Measurements from ENCODE around the gene TIMM50. TPM values are rescaled to one million over a fixed set of nuclear protein-coding genes. Genes with fewer than 3 reads are reported as not detected.

TIMM50 gene
- total and polyA plus RNA-seq, 2 of the 13 experiments (the other 11 are each of a cell fraction or from before 2014, with no cell fraction given), result 91.1 to 92.5 TPM

DNA sequence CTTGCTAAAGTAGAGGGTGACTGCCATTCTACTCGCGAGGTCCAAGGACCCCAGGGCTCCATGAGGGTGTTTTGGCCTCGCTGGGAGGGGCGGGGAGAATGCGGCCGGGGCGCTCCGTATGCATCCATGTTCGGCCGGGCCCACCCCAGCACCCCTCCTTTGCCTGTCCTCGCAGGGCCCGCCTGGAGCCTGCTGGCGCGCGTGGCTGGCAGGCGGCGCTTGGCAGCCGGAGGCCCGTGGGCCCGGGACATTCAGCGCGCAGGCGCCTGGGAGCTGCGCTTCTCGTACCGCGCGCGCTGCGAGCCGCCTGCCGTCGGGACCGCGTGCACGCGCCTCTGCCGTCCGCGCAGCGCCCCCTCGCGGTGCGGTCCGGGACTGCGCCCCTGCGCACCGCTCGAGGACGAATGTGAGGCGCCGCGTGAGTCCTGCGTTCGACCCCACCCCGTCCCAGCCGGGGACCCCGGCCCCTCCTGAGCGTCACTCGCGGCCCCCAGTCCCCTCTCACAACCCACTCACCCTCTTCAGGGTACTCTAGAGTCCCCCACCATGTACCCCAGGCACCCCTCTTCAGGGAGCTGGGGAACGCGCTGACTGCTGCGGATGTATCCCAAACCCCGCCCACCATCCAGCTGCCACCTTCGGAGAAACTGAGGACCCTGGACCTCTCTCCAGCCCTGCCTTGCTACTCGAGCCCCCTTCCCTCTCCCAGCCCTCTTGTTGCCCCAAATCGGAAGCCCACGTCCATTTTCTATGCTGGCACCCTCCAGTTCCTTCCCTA, 22.2 kb downstream of the TIMM50 start (continued):
- TF ChIP-seq, protein P1, sequence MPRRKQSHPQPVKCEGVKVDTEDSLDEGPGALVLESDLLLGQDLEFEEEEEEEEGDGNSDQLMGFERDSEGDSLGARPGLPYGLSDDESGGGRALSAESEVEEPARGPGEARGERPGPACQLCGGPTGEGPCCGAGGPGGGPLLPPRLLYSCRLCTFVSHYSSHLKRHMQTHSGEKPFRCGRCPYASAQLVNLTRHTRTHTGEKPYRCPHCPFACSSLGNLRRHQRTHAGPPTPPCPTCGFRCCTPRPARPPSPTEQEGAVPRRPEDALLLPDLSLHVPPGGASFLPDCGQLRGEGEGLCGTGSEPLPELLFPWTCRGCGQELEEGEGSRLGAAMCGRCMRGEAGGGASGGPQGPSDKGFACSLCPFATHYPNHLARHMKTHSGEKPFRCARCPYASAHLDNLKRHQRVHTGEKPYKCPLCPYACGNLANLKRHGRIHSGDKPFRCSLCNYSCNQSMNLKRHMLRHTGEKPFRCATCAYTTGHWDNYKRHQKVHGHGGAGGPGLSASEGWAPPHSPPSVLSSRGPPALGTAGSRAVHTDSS (CRISPR knock-in tag; conservative IDR thresholded peaks at IDR 0.05), result no peak
- TF ChIP-seq RNF2 (conservative IDR thresholded peaks at IDR 0.05; ENCODE audit: low read depth), result peak; percentile 99
- TF ChIP-seq, protein P2, sequence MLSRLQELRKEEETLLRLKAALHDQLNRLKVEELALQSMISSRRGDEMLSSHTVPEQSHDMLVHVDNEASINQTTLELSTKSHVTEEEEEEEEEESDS (CRISPR knock-in tag; IDR thresholded peaks at IDR 0.05; ENCODE audit: borderline replicate concordance), result peak; percentile 98
- peak; percentile 85; the same call in 1 of the 2 replicates for TF ChIP-seq ZNF746 (CRISPR knock-in tag; IDR thresholded peaks at IDR 0.05)
- TF ChIP-seq SMC3 (IDR thresholded peaks at IDR 0.05; ENCODE audit: low read length), result no peak; the same call in 1 of the 2 replicates
- TF ChIP-seq ZNF792 (CRISPR knock-in tag; IDR thresholded peaks at IDR 0.05), result peak; percentile 83; the same call in 1 of the 2 replicates
- TF ChIP-seq TCF7L2 (IDR thresholded peaks at IDR 0.05; ENCODE audit: low read depth, low read length), result no peak
- TF ChIP-seq SSRP1 (CRISPR knock-in tag; IDR thresholded peaks at IDR 0.05), result no peak
- TF ChIP-seq ZMYM4 (CRISPR knock-in tag; IDR thresholded peaks at IDR 0.05), result peak; percentile 89
- peak; percentile 49; the same call in 1 of the 2 replicates for TF ChIP-seq FOXA3 (CRISPR knock-in tag; IDR thresholded peaks at IDR 0.05)
- TF ChIP-seq, protein P3, sequence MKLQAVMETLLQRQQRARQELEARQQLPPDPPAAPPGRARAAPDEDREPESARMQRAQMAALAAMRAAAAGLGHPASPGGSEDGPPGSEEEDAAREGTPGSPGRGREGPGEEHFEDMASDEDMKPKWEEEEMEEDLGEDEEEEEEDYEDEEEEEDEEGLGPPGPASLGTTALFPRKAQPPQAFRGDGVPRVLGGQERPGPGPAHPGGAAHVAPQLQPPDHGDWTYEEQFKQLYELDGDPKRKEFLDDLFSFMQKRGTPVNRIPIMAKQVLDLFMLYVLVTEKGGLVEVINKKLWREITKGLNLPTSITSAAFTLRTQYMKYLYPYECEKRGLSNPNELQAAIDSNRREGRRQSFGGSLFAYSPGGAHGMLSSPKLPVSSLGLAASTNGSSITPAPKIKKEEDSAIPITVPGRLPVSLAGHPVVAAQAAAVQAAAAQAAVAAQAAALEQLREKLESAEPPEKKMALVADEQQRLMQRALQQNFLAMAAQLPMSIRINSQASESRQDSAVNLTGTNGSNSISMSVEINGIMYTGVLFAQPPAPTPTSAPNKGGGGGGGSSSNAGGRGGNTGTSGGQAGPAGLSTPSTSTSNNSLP (IDR thresholded peaks at IDR 0.05; ENCODE audit: low read depth, low read length), result no peak
- TF ChIP-seq HES4 (CRISPR knock-in tag; IDR thresholded peaks at IDR 0.05; ENCODE audit: borderline replicate concordance), result peak; percentile 99
- TF ChIP-seq RARA (CRISPR knock-in tag; IDR thresholded peaks at IDR 0.05), result peak; percentile 45
- TF ChIP-seq ZNF12 (CRISPR knock-in tag; IDR thresholded peaks at IDR 0.05), result 0 out of 2 replicates have a peak, but pooled peaks have one; percentile 82
- TF ChIP-seq THAP11 (CRISPR knock-in tag; IDR thresholded peaks at IDR 0.05), result peak; percentile 61; the same call in 1 of the 2 replicates
- TF ChIP-seq, protein P4, sequence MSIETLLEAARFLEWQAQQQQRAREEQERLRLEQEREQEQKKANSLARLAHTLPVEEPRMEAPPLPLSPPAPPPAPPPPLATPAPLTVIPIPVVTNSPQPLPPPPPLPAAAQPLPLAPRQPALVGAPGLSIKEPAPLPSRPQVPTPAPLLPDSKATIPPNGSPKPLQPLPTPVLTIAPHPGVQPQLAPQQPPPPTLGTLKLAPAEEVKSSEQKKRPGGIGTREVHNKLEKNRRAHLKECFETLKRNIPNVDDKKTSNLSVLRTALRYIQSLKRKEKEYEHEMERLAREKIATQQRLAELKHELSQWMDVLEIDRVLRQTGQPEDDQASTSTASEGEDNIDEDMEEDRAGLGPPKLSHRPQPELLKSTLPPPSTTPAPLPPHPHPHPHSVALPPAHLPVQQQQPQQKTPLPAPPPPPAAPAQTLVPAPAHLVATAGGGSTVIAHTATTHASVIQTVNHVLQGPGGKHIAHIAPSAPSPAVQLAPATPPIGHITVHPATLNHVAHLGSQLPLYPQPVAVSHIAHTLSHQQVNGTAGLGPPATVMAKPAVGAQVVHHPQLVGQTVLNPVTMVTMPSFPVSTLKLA (IDR thresholded peaks at IDR 0.05), result no peak
- TF ChIP-seq ZNF282 (IDR thresholded peaks at IDR 0.05; ENCODE audit: partially characterized antibody), result no peak
- TF ChIP-seq SALL1 (CRISPR knock-in tag; IDR thresholded peaks at IDR 0.05), result peak; percentile 97
- TF ChIP-seq, protein P5, sequence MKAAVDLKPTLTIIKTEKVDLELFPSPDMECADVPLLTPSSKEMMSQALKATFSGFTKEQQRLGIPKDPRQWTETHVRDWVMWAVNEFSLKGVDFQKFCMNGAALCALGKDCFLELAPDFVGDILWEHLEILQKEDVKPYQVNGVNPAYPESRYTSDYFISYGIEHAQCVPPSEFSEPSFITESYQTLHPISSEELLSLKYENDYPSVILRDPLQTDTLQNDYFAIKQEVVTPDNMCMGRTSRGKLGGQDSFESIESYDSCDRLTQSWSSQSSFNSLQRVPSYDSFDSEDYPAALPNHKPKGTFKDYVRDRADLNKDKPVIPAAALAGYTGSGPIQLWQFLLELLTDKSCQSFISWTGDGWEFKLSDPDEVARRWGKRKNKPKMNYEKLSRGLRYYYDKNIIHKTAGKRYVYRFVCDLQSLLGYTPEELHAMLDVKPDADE (CRISPR knock-in tag; IDR thresholded peaks at IDR 0.05), result peak; percentile 96
- no peak for TF ChIP-seq ATRX (CRISPR knock-in tag; IDR thresholded peaks at IDR 0.05; ENCODE audit: borderline replicate concordance)
- TF ChIP-seq, protein P6, sequence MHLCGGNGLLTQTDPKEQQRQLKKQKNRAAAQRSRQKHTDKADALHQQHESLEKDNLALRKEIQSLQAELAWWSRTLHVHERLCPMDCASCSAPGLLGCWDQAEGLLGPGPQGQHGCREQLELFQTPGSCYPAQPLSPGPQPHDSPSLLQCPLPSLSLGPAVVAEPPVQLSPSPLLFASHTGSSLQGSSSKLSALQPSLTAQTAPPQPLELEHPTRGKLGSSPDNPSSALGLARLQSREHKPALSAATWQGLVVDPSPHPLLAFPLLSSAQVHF (CRISPR knock-in tag; IDR thresholded peaks at IDR 0.05), result peak; percentile 99
- TF ChIP-seq ZNF263 (CRISPR knock-in tag; IDR thresholded peaks at IDR 0.05), result peak; percentile 80; the same call in 1 of the 2 replicates
- TF ChIP-seq MED8 (CRISPR knock-in tag; IDR thresholded peaks at IDR 0.05; ENCODE audit: insufficient replicate concordance), result peak; percentile 51
- TF ChIP-seq ZNF546 (CRISPR knock-in tag; conservative IDR thresholded peaks at IDR 0.05), result peak; percentile 99
- peak; percentile 99; the same call in 1 of the 2 replicates for TF ChIP-seq ZNF790 (CRISPR knock-in tag; IDR thresholded peaks at IDR 0.05; ENCODE audit: borderline replicate concordance)

Measured in HepG2 (cell line).